OCI-LY1 (cell line): ENCODE results near the gene ZNF701.

Experiments
- CTCF ChIP-seq: fragments of 200-600 bp; sonication (generic), shearing (Covaris generic); IDR thresholded peaks from 2 replicates; pipeline ENCODE4 v1.5.1; 2017; ENCODE audit warnings: mild to moderate bottlenecking, antibody characterized with exemption, low read length, moderate library complexity, mixed read lengths
- EZH2 ChIP-seq: fragments of 200-600 bp; sonication (generic), shearing (Covaris generic); IDR thresholded peaks from 2 replicates; pipeline ENCODE4 v1.8.0; 2017; ENCODE audit warnings: borderline replicate concordance, mixed run types, mild to moderate bottlenecking, antibody characterized with exemption, low read length, moderate library complexity, mixed read lengths

GRCh38 chr19:52527956-52528351 is 42.1 kb upstream of the ZNF701 start:
- TF ChIP-seq CTCF (no peak), EZH2 (no peak)
